H9 (cell line): ENCODE data around the gene DLEC1. TPM values are rescaled to one million over a fixed set of nuclear protein-coding genes. Genes with fewer than 3 reads are reported as not detected.
A peak's percentile ranks its signal among the peaks of the same experiment; 100 is the strongest.
"Not testable (repeated sequence)": the region's sequence is repeated elsewhere in the genome, so short reads cannot be mapped to it uniquely, and the experiment has no call there.

Experiments
- DNase-seq: peaks from one replicate; pipeline ENCODE4 v3.0.0-alpha.2; 2017
- H2AFZ ChIP-seq: one replicate; pipeline ENCODE4 v1.6.1; 2013; ENCODE audit warnings: mild to moderate bottlenecking, low read length, control low read depth, moderate library complexity
- H2AK5ac ChIP-seq: 2 replicates; pipeline ENCODE4 v1.6.1; 2013; ENCODE audit warnings: low read length, control low read depth, mixed read lengths; ENCODE audit not compliant: insufficient read length
- H2BK120ac ChIP-seq: one replicate; pipeline ENCODE4 v1.6.1; 2013; ENCODE audit warnings: low read depth, mild to moderate bottlenecking, low read length, control low read depth, inconsistent platforms; ENCODE audit not compliant: poor library complexity, severe bottlenecking
- H2BK12ac ChIP-seq: 2 replicates; pipeline ENCODE4 v1.6.1; 2013; ENCODE audit warnings: low read length, control low read depth, mixed read lengths, low read depth; ENCODE audit not compliant: insufficient read length
- H2BK15ac ChIP-seq: 2 replicates; pipeline ENCODE4 v1.6.1; 2013; ENCODE audit warnings: low read depth, low read length, control low read depth
- H2BK20ac ChIP-seq: one replicate; pipeline ENCODE4 v1.6.1; 2013; ENCODE audit warnings: low read depth, mild to moderate bottlenecking, low read length, control low read depth, inconsistent platforms; ENCODE audit not compliant: poor library complexity, severe bottlenecking
- H2BK5ac ChIP-seq: 2 replicates; pipeline ENCODE4 v1.6.1; 2013; ENCODE audit warnings: low read length, control low read depth, mixed read lengths; ENCODE audit not compliant: insufficient read length
- H3K14ac ChIP-seq: 2 replicates; pipeline ENCODE4 v1.6.1; 2013; ENCODE audit warnings: low read length, control low read depth; ENCODE audit not compliant: insufficient read depth
- H3K18ac ChIP-seq: 2 replicates; pipeline ENCODE4 v1.6.1; 2013; ENCODE audit warnings: low read depth, mild to moderate bottlenecking, mixed read lengths, low read length, control low read depth; ENCODE audit not compliant: insufficient read length
- H3K23ac ChIP-seq: 2 replicates; pipeline ENCODE4 v1.6.1; 2013; ENCODE audit warnings: low read length, control low read depth, mixed read lengths, low read depth; ENCODE audit not compliant: insufficient read length
- H3K23me2 ChIP-seq: 2 replicates; pipeline ENCODE4 v1.6.1; 2013; ENCODE audit warnings: low read depth, mild to moderate bottlenecking, mixed read lengths, low read length, control low read depth; ENCODE audit not compliant: insufficient read length, poor library complexity, severe bottlenecking
- H3K27ac ChIP-seq: 2 replicates; pipeline ENCODE4 v1.5.1; 2013; ENCODE audit warnings: low read length, control low read depth, mixed read lengths, low read depth; ENCODE audit not compliant: insufficient read length
- H3K27me3 ChIP-seq: 2 replicates; pipeline ENCODE4 v1.6.1; 2013; ENCODE audit warnings: low read length, control low read depth, inconsistent platforms; ENCODE audit not compliant: insufficient read depth
- H3K4ac ChIP-seq: 2 replicates; pipeline ENCODE4 v1.6.1; 2013; ENCODE audit warnings: low read depth, mild to moderate bottlenecking, control low read depth, inconsistent platforms, low read length, moderate library complexity
- H3K4me1 ChIP-seq: 2 replicates; pipeline ENCODE4 v1.6.1; 2013; ENCODE audit warnings: low read length, control low read depth, inconsistent platforms; ENCODE audit not compliant: insufficient read depth
- H3K4me2 ChIP-seq: 2 replicates; pipeline ENCODE4 v1.6.1; 2013; ENCODE audit warnings: low read length, control low read depth, mixed read lengths; ENCODE audit not compliant: insufficient read length, insufficient read depth
- H3K56ac ChIP-seq: 2 replicates; pipeline ENCODE4 v1.6.1; 2013; ENCODE audit warnings: low read depth, mild to moderate bottlenecking, mixed read lengths, low read length, control low read depth; ENCODE audit not compliant: insufficient read length
- H3K79me1 ChIP-seq: 2 replicates; pipeline ENCODE4 v1.6.1; 2013; ENCODE audit warnings: low read depth, mild to moderate bottlenecking, moderate library complexity, low read length, control low read depth, inconsistent platforms; ENCODE audit not compliant: insufficient read depth, poor library complexity, severe bottlenecking
- H3K79me2 ChIP-seq: 2 replicates; pipeline ENCODE4 v1.6.1; 2013; ENCODE audit warnings: low read length, control low read depth, inconsistent platforms; ENCODE audit not compliant: insufficient read depth
- H3K9ac ChIP-seq: 2 replicates; pipeline ENCODE4 v1.6.1; 2013; ENCODE audit warnings: low read length, control low read depth, mixed read lengths; ENCODE audit not compliant: insufficient read length; ENCODE audit errors: extremely low read depth
- H3K9me3 ChIP-seq: one replicate; pipeline ENCODE4 v1.6.1; 2013; ENCODE audit warnings: low read depth, low read length, inconsistent platforms; ENCODE audit not compliant: control insufficient read depth
- H3T11ph ChIP-seq: one replicate; pipeline ENCODE4 v1.6.1; 2013; ENCODE audit warnings: mild to moderate bottlenecking, low read length, control low read depth, inconsistent platforms
- H4K20me1 ChIP-seq: one replicate; pipeline ENCODE4 v1.6.1; 2013; ENCODE audit not compliant: control insufficient read depth, insufficient read length, insufficient read depth
- H4K5ac ChIP-seq: 2 replicates; pipeline ENCODE4 v1.6.1; 2013; ENCODE audit warnings: low read depth, mild to moderate bottlenecking, mixed read lengths, low read length, control low read depth; ENCODE audit not compliant: insufficient read length
- H4K8ac ChIP-seq: replicated peaks from 2 replicates; pipeline ENCODE4 v1.6.1; 2013; ENCODE audit warnings: low read length, control low read depth, mixed read lengths, low read depth; ENCODE audit not compliant: insufficient read length
- H4K91ac ChIP-seq: 2 replicates; pipeline ENCODE4 v1.6.1; 2013; ENCODE audit warnings: low read depth, mild to moderate bottlenecking, moderate library complexity, mixed read lengths, low read length, control low read depth; ENCODE audit not compliant: insufficient read length
- H3K27ac Mint-ChIP-seq, 3 experiments: 2 replicates in 2 of 3; 3 replicates in 1 of 3; pipeline ENCODE4 v1.8.0; 2020 to 2021; ENCODE audit warnings: mixed read lengths in 3 of 3, mild to moderate bottlenecking in 1 of 3, moderate library complexity in 1 of 3
- H3K27me3 Mint-ChIP-seq: 2 replicates; pipeline ENCODE4 v1.8.0; 2021; ENCODE audit warnings: low read depth, mild to moderate bottlenecking, moderate library complexity, mixed read lengths
- H3K36me3 Mint-ChIP-seq, 3 experiments: 2 replicates in 2 of 3; 3 replicates in 1 of 3; pipeline ENCODE4 v1.8.0; 2020 to 2021; ENCODE audit warnings: low read depth in 3 of 3, mixed read lengths in 3 of 3; ENCODE audit not compliant: insufficient read depth in 1 of 3
- H3K4me1 Mint-ChIP-seq, 2 experiments: 2 replicates each; pipeline ENCODE4 v1.8.0; 2020; ENCODE audit warnings: mixed read lengths in 2 of 2
- H3K4me3 Mint-ChIP-seq, 2 experiments: 2 replicates in 1 of 2; 3 replicates in 1 of 2; pipeline ENCODE4 v1.8.0; 2020 to 2021; ENCODE audit warnings: mild to moderate bottlenecking in 2 of 2, mixed read lengths in 2 of 2, moderate library complexity in 1 of 2
- H3K9me3 Mint-ChIP-seq, 2 experiments: 2 replicates in 1 of 2; 3 replicates in 1 of 2; pipeline ENCODE4 v1.8.0; 2020; ENCODE audit warnings: mild to moderate bottlenecking in 2 of 2, mixed read lengths in 2 of 2, moderate library complexity in 1 of 2
- WGBS: extraction: QIAGEN DNeasy Blood & Tissue Kit; methylation state at CpG from one replicate; pipeline ENCODE4 v1.1.7; 2013; ENCODE audit warnings: missing lambda C conversion rate, low lambda C conversion rate, mixed read lengths; ENCODE audit not compliant: insufficient read length; ENCODE audit errors: extremely low coverage; 5-methylcytosine and 5-hydroxymethylcytosine counted together
- total RNA-seq: library from RNA; stranded (reverse); gene quantifications from 2 replicates; pipeline ENCODE4 v1.2.1, GENCODE V29; 2021
- TF ChIP-seq, protein P1 (sequence below): fragments of 200-600 bp; sonication (generic); conservative IDR thresholded peaks from 3 replicates; pipeline ENCODE4 v1.8.0; 2021; ENCODE audit warnings: antibody characterized with exemption, mild to moderate bottlenecking

The DLEC1 gene
- total RNA-seq, 1 experiment from 2014 or later: 2.1 TPM

GRCh38 chr3:38133557-38134405 is 94.8 kb downstream of the DLEC1 start:
- H2AFZ ChIP-seq: no peak overlapping the region
- TF ChIP-seq, protein P1, sequence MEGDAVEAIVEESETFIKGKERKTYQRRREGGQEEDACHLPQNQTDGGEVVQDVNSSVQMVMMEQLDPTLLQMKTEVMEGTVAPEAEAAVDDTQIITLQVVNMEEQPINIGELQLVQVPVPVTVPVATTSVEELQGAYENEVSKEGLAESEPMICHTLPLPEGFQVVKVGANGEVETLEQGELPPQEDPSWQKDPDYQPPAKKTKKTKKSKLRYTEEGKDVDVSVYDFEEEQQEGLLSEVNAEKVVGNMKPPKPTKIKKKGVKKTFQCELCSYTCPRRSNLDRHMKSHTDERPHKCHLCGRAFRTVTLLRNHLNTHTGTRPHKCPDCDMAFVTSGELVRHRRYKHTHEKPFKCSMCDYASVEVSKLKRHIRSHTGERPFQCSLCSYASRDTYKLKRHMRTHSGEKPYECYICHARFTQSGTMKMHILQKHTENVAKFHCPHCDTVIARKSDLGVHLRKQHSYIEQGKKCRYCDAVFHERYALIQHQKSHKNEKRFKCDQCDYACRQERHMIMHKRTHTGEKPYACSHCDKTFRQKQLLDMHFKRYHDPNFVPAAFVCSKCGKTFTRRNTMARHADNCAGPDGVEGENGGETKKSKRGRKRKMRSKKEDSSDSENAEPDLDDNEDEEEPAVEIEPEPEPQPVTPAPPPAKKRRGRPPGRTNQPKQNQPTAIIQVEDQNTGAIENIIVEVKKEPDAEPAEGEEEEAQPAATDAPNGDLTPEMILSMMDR: no peak
- H3K4me2 ChIP-seq: no peak overlapping the region
- H2BK20ac ChIP-seq: no peak overlapping the region
- no peak overlapping the region for H3K18ac ChIP-seq
- H4K5ac ChIP-seq: no peak overlapping the region
- no peaks in the 10 kb centered on the region for H3K27me3 ChIP-seq
- no peak overlapping the region for H3K9ac ChIP-seq
- no peaks in the 10 kb centered on the region for H4K20me1 ChIP-seq
- no CpG with 5 or more reads among the region's 10 CpGs for WGBS
- peaks cover 12% of the 10 kb centered on the region for H3K23me2 ChIP-seq
- Mint-ChIP-seq H3K4me3 (no peak overlapping the region), H3K4me1 (peaks cover 26 to 27% of the 10 kb centered on the region in 2 experiments), H3K9me3 (no peaks in the 10 kb centered on the region; a peak in 1 of 5 replicates), H3K27me3 (no peaks in the 10 kb centered on the region), H3K27ac (no peak overlapping the region), H3K36me3 (peaks cover 33 to 56% (median 33%) of the 10 kb centered on the region in 3 experiments)
- no peak overlapping the region for H3T11ph ChIP-seq
- H3K23ac ChIP-seq: no peak overlapping the region
- H3K14ac ChIP-seq: no peak overlapping the region
- no peaks in the 10 kb centered on the region for H3K79me2 ChIP-seq
- H3K27ac ChIP-seq: no peak overlapping the region
- no peaks in the 10 kb centered on the region for H3K9me3 ChIP-seq
- H3K4ac ChIP-seq: no peak overlapping the region
- peaks cover 4% of the 10 kb centered on the region; the same call in 1 of the 2 replicates for H3K4me1 ChIP-seq
- no peak overlapping the region for H4K91ac ChIP-seq
- no peak overlapping the region for H2BK5ac ChIP-seq
- DNase-seq: no peak
- no peak overlapping the region for H2BK15ac ChIP-seq
- H2AK5ac ChIP-seq: no peak overlapping the region
- H2BK120ac ChIP-seq: no peak overlapping the region
- H3K79me1 ChIP-seq: no peaks in the 10 kb centered on the region
- no peak overlapping the region for H3K56ac ChIP-seq
- no peak overlapping the region for H4K8ac ChIP-seq
- H2BK12ac ChIP-seq: no peak overlapping the region

DNA sequence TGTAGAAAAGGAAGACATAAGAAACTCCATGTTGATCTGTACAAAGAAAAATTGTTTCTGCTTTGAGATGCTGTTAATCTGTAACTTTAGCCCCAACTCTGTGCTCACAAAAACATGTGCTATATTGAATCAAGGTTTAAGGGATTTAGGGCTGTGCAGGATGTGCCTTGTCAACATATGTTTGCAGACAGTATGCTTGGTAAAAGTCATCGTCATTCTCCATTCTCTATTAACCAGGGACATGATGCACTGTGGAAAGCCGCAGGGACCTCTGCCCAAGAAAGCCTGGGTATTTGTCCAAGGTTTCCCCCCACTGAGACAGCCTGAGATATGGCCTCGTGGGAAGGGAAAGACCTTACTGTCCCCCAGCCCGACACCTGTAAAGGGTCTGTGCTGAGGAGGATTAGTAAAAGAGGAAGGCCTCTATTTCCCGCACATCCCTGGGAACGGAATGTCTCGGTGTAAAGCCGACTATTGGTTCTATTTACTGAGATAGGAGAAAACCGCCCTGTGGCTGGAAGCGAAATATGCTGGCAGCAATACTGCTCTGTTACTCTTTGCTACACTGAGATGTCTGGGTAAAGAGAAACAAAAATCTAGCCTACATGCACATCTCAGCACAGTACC is 95.6 kb downstream of the DLEC1 start:
- not testable (repeated sequence) for H3K9ac ChIP-seq, H2BK5ac ChIP-seq, H2BK120ac ChIP-seq, H2AK5ac ChIP-seq, H3K79me1 ChIP-seq, H2BK12ac ChIP-seq, H3K18ac ChIP-seq, H3K4me2 ChIP-seq, H3K14ac ChIP-seq, H3K56ac ChIP-seq, H3K27ac Mint-ChIP-seq, H4K20me1 ChIP-seq, H3K27me3 Mint-ChIP-seq, H3K9me3 Mint-ChIP-seq, H3K27me3 ChIP-seq, DNase-seq, H4K8ac ChIP-seq, H3K4me1 ChIP-seq, H3K79me2 ChIP-seq, H2BK15ac ChIP-seq, H3K23ac ChIP-seq, H2BK20ac ChIP-seq, H3K27ac ChIP-seq, H3K9me3 ChIP-seq, H3T11ph ChIP-seq, H4K5ac ChIP-seq, H2AFZ ChIP-seq, H4K91ac ChIP-seq, H3K4ac ChIP-seq
- WGBS: no CpG with 5 or more reads among the region's 10 CpGs
- Mint-ChIP-seq H3K4me1 (peaks cover 32 to 33% of the 10 kb centered on the region in 2 experiments), H3K4me3 (peak overlapping the region; percentile 91 to 92; a peak in 2 of 5 replicates), H3K36me3 (peaks cover 26 to 50% (median 27%) of the 10 kb centered on the region in 3 experiments)
- peaks cover 18% of the 10 kb centered on the region for H3K23me2 ChIP-seq
